IMR-90 (cell line): Measurements from ENCODE around the gene TMEM37. TPM values are rescaled to one million over a fixed set of nuclear protein-coding genes. Genes with fewer than 3 reads are reported as not detected.

Experiments
- ATAC-seq: fragments of 200-7000 bp; cut with Tn5 transposase; 2 replicates; pipeline ENCODE4 v1.9.1; 2020; ENCODE audit warnings: low read depth, mild to moderate bottlenecking, moderate library complexity
- BruUV-seq: library from RNA; stranded (reverse); fragments of 400-500 nt; replicated peaks from 2 replicates; lab custom pipeline; 2021; lab: Mats Ljungman, UMichigan
- CTCF ChIA-PET: fragments of 300-600 bp; formaldehyde crosslinking; extraction: SDS; loops from one replicate; lab custom pipeline; 2021; ENCODE audit warnings: antibody characterized with exemption; lab: Yijun Ruan, JAX
- POLR2A ChIA-PET: fragments of 300-600 bp; sonication (Branson Sonifier 250); formaldehyde crosslinking; loops from one replicate; lab custom pipeline; 2022; ENCODE audit warnings: antibody characterized with exemption; ENCODE audit not compliant: unreplicated experiment; lab: Charles Lee
- DNase-seq: peaks from one replicate; pipeline ENCODE4 v3.0.0; 2013
- H2AFZ ChIP-seq: replicated peaks from 2 replicates; pipeline ENCODE3; 2013; ENCODE audit warnings: low read length, mild to moderate bottlenecking; ENCODE audit not compliant: poor library complexity
- H2AK5ac ChIP-seq: 2 replicates; pipeline ENCODE4 v1.6.1; 2013; ENCODE audit warnings: low read depth, low read length, inconsistent platforms
- H2AK9ac ChIP-seq: replicated peaks from 2 replicates; pipeline ENCODE3; 2013; ENCODE audit warnings: mild to moderate bottlenecking, low read depth, low read length, moderate library complexity; ENCODE audit not compliant: poor library complexity
- H2BK120ac ChIP-seq: 2 replicates; pipeline ENCODE4 v1.6.1; 2013; ENCODE audit warnings: low read depth, low read length, inconsistent platforms
- H2BK15ac ChIP-seq: 3 replicates; pipeline ENCODE4 v1.6.1; 2013; ENCODE audit warnings: low read depth, low read length, inconsistent platforms
- H2BK20ac ChIP-seq: 2 replicates; pipeline ENCODE4 v1.6.1; 2013; ENCODE audit warnings: low read depth, mild to moderate bottlenecking, inconsistent platforms, low read length, moderate library complexity
- H2BK5ac ChIP-seq: 2 replicates; pipeline ENCODE4 v1.6.1; 2013; ENCODE audit warnings: mild to moderate bottlenecking, low read depth, low read length, inconsistent platforms; ENCODE audit not compliant: poor library complexity, severe bottlenecking
- H3K14ac ChIP-seq: replicated peaks from 2 replicates; pipeline ENCODE4 v1.6.1; 2013; ENCODE audit warnings: low read depth, low read length, inconsistent platforms
- H3K18ac ChIP-seq: 2 replicates; pipeline ENCODE4 v1.6.1; 2013; ENCODE audit warnings: low read depth, low read length, control low read depth
- H3K23ac ChIP-seq: 2 replicates; pipeline ENCODE4 v1.6.1; 2013; ENCODE audit warnings: low read depth, low read length, inconsistent platforms
- H3K27ac ChIP-seq: 2 replicates; pipeline ENCODE4 v1.5.1; 2013; ENCODE audit warnings: mild to moderate bottlenecking, control low read depth, low read length; ENCODE audit not compliant: insufficient read depth
- H3K27me3 ChIP-seq: 2 replicates; pipeline ENCODE4 v1.6.1; 2013; ENCODE audit warnings: low read length; ENCODE audit not compliant: control insufficient read depth, insufficient read depth
- H3K36me3 ChIP-seq: 2 replicates; pipeline ENCODE4 v1.6.1; 2013; ENCODE audit warnings: low read length, mixed read lengths; ENCODE audit not compliant: control insufficient read depth, insufficient read depth
- H3K4ac ChIP-seq: 2 replicates; pipeline ENCODE4 v1.6.1; 2013; ENCODE audit warnings: low read depth, low read length, inconsistent platforms
- H3K4me1 ChIP-seq: 2 replicates; pipeline ENCODE4 v1.6.1; 2013; ENCODE audit warnings: low read length, mixed read lengths; ENCODE audit not compliant: control insufficient read depth, insufficient read depth
- H3K4me2 ChIP-seq: 2 replicates; pipeline ENCODE4 v1.6.1; 2013; ENCODE audit warnings: low read depth, mild to moderate bottlenecking, control low read depth, low read length, moderate library complexity
- H3K4me3 ChIP-seq: 2 replicates; pipeline ENCODE4 v1.5.1; 2013; ENCODE audit warnings: low read depth, mild to moderate bottlenecking, control low read depth, low read length, moderate library complexity; ENCODE audit not compliant: insufficient read depth
- H3K56ac ChIP-seq: 2 replicates; pipeline ENCODE4 v1.6.1; 2013; ENCODE audit warnings: low read length, inconsistent platforms; ENCODE audit not compliant: insufficient read depth; ENCODE audit errors: extremely low read depth
- H3K79me1 ChIP-seq, 2 experiments: 2 replicates each; pipeline ENCODE4 v1.6.1; 2013; ENCODE audit warnings: low read length in 2 of 2, inconsistent platforms in 1 of 2, low read depth in 1 of 2
- H3K9ac ChIP-seq: 2 replicates; pipeline ENCODE4 v1.6.1; 2013; ENCODE audit warnings: low read depth, low read length, control low read depth
- H3K9me1 ChIP-seq: 2 replicates; pipeline ENCODE4 v1.6.1; 2013; ENCODE audit warnings: low read length, inconsistent platforms; ENCODE audit not compliant: insufficient read depth
- H3K9me3 ChIP-seq: 2 replicates; pipeline ENCODE4 v1.6.1; 2013; ENCODE audit warnings: low read length; ENCODE audit not compliant: control insufficient read depth, insufficient read depth
- H4K20me1 ChIP-seq: 2 replicates; pipeline ENCODE4 v1.6.1; 2013; ENCODE audit warnings: low read length, inconsistent platforms; ENCODE audit not compliant: insufficient read depth
- H4K5ac ChIP-seq: 2 replicates; pipeline ENCODE4 v1.6.1; 2013; ENCODE audit warnings: mild to moderate bottlenecking, low read depth, low read length, control low read depth
- H4K8ac ChIP-seq, 2 experiments: 2 replicates each; pipeline ENCODE4 v1.6.1; 2013; ENCODE audit warnings: low read depth in 2 of 2, low read length in 2 of 2, control low read depth in 1 of 2, inconsistent platforms in 1 of 2
- H4K91ac ChIP-seq: 2 replicates; pipeline ENCODE4 v1.6.1; 2013; ENCODE audit warnings: low read depth, low read length, inconsistent platforms; ENCODE audit not compliant: insufficient read depth
- BHLHE40 ChIP-seq: fragments of 150-350 bp; IDR thresholded peaks from 2 replicates; pipeline ENCODE4 v1.6.1; 2016; ENCODE audit warnings: mild to moderate bottlenecking, low read depth, low read length
- CHD1 ChIP-seq: IDR thresholded peaks from 2 replicates; pipeline ENCODE4 v1.6.1; 2012; ENCODE audit warnings: low read depth, low read length, improper control_type of control experiment
- ELK1 ChIP-seq: fragments of 150-350 bp; IDR thresholded peaks from 2 replicates; pipeline ENCODE4 v1.6.1; 2016; ENCODE audit warnings: low read depth, mild to moderate bottlenecking, low read length, moderate library complexity, borderline replicate concordance
- FOS ChIP-seq: fragments of 150-350 bp; IDR thresholded peaks from 2 replicates; pipeline ENCODE4 v1.6.1; 2016; ENCODE audit warnings: low read depth, low read length
- MAFK ChIP-seq: IDR thresholded peaks from 2 replicates; pipeline ENCODE4 v1.6.1; 2012; ENCODE audit warnings: low read depth, low read length, improper control_type of control experiment
- MAZ ChIP-seq: IDR thresholded peaks from 2 replicates; pipeline ENCODE4 v1.6.1; 2012; ENCODE audit warnings: low read depth, mild to moderate bottlenecking, low read length, improper control_type of control experiment, moderate library complexity, borderline replicate concordance
- MXI1 ChIP-seq: IDR thresholded peaks from 2 replicates; pipeline ENCODE4 v1.6.1; 2012; ENCODE audit warnings: low read depth, mild to moderate bottlenecking, low read length, moderate library complexity, borderline replicate concordance
- NFE2L2 ChIP-seq: fragments of 150-350 bp; IDR thresholded peaks from 2 replicates; pipeline ENCODE4 v1.6.1; 2016; ENCODE audit warnings: low read depth, mild to moderate bottlenecking, low read length
- POLR2A ChIP-seq: IDR thresholded peaks from 2 replicates; pipeline ENCODE4 v1.6.1; 2012; ENCODE audit warnings: mild to moderate bottlenecking, low read depth, low read length
- RAD21 ChIP-seq: IDR thresholded peaks from 2 replicates; pipeline ENCODE4 v1.6.1; 2012; ENCODE audit warnings: low read length, improper control_type of control experiment
- RCOR1 ChIP-seq: IDR thresholded peaks from 2 replicates; pipeline ENCODE4 v1.6.1; 2012; ENCODE audit warnings: mild to moderate bottlenecking, low read length, improper control_type of control experiment; ENCODE audit not compliant: insufficient replicate concordance
- RFX5 ChIP-seq: IDR thresholded peaks from 2 replicates; pipeline ENCODE4 v1.8.0; 2012; ENCODE audit warnings: low read depth, mild to moderate bottlenecking, low read length, moderate library complexity
- SMC3 ChIP-seq: fragments of 150-350 bp; IDR thresholded peaks from 2 replicates; pipeline ENCODE4 v1.6.1; 2016; ENCODE audit warnings: low read depth, mild to moderate bottlenecking, antibody characterized with exemption, low read length, moderate library complexity
- USF2 ChIP-seq: fragments of 150-350 bp; IDR thresholded peaks from 2 replicates; pipeline ENCODE4 v1.6.1; 2017; ENCODE audit warnings: mild to moderate bottlenecking, antibody characterized with exemption, low read length, low read depth
- WGBS, 2 experiments: methylation state at CpG; one replicate each; pipeline versions ENCODE4 v1.1.5 to v1.1.7; 2013; ENCODE audit warnings: missing lambda C conversion rate in 2 of 2; ENCODE audit not compliant: insufficient read length in 1 of 2; ENCODE audit errors: extremely low coverage in 2 of 2; 5-methylcytosine and 5-hydroxymethylcytosine counted together
- dilution Hi-C: fragments of 300-500 bp; cut with HindIII; formaldehyde crosslinking; loops from one replicate; pipeline ENCODE4 v1.14.3; 2018; ENCODE audit warnings: low sequenced_read_pairs; ENCODE audit not compliant: unreplicated experiment
- in situ Hi-C: fragments of 300-500 bp; cut with MboI; formaldehyde crosslinking; loops from 3 replicates; pipeline ENCODE4 v1.14.3; 2019; ENCODE audit warnings: low sequenced_read_pairs, inconsistent platforms, mixed read lengths
- intact Hi-C: fragments of 100-400 bp; cut with micrococcal nuclease; formaldehyde crosslinking; loops from 2 replicates; pipeline ENCODE4 v1.10.0; 2022
- polyA plus RNA-seq, 3 experiments: library from polyadenylated mRNA; depleted of rRNA; stranded (reverse); fragments of >200 nt; gene quantifications; 2 replicates each; pipeline ENCODE4 v1.2.3, GENCODE V29; 2012; ENCODE audit warnings: low replicate concordance in 1 of 3
- total RNA-seq: library from RNA; depleted of rRNA; stranded (reverse); fragments of >200 nt; gene quantifications from 2 replicates; pipeline ENCODE4 v1.2.3, GENCODE V29; 2012

The TMEM37 gene
- total and polyA plus RNA-seq, 2 of the 4 experiments (the other 2 are of a cell fraction): under 0.01 to 0.39 TPM

- WGBS, 2 experiments: no CpG with 5 or more reads among the region's 1 CpG
- H3K4ac ChIP-seq: no peak overlapping the region
- BruUV-seq: no TSS peak
- in situ Hi-C loops: loop anchor here (5.0 kb wide), 1 partner anchor 52 kb away; no protein-coding TSS in a partner anchor
- H3K18ac ChIP-seq: no peak overlapping the region
- no peaks in the 10 kb centered on the region for H3K4me1 ChIP-seq
- no peaks in the 10 kb centered on the region for H3K36me3 ChIP-seq
- H4K91ac ChIP-seq: no peak overlapping the region
- H3K23ac ChIP-seq: no peak overlapping the region
- H2AK5ac ChIP-seq: no peak overlapping the region
- no peaks in the 10 kb centered on the region for H3K9me1 ChIP-seq
- no peak overlapping the region for H2BK5ac ChIP-seq
- TF ChIP-seq RAD21 (no peak), BHLHE40 (no peak), FOS (no peak), CHD1 (no peak), RCOR1 (no peak), SMC3 (no peak), MAFK (no peak), USF2 (no peak), ELK1 (no peak), RFX5 (no peak), MXI1 (no peak), POLR2A (no peak), MAZ (no peak), NFE2L2 (no peak)
- dilution Hi-C loops: no loop called here
- H2AK9ac ChIP-seq: no peak overlapping the region
- no peaks in the 10 kb centered on the region for H3K79me1 ChIP-seq
- no peak overlapping the region for H3K4me3 ChIP-seq
- ChIA-PET POLR2A (no interaction called here), CTCF (interaction anchor here (1.0 kb wide), 1 partner anchor 61 kb away, joined by 3 read pairs; no protein-coding TSS in a partner anchor)
- no peak overlapping the region for H2BK120ac ChIP-seq
- no peak overlapping the region for H2AFZ ChIP-seq
- intact Hi-C loops: no loop called here
- H2BK20ac ChIP-seq: no peak overlapping the region
- DNase-seq: no peak
- no peak overlapping the region for H4K5ac ChIP-seq
- H3K27me3 ChIP-seq: no peaks in the 10 kb centered on the region; the same call in 1 of the 2 replicates
- no peak overlapping the region for H2BK15ac ChIP-seq
- H3K27ac ChIP-seq: no peak overlapping the region
- H4K20me1 ChIP-seq: no peaks in the 10 kb centered on the region
- H3K14ac ChIP-seq: no peak overlapping the region
- H4K8ac ChIP-seq: no peak overlapping the region
- H3K4me2 ChIP-seq: no peak overlapping the region
- no peak for ATAC-seq
- H3K56ac ChIP-seq: no peak overlapping the region
- H3K9me3 ChIP-seq: no peaks in the 10 kb centered on the region
- no peak overlapping the region for H3K9ac ChIP-seq
Observed at GRCh38 chr2:119415630-119416029, 16.0 kb upstream of the TMEM37 start.
